GM23248 (cell line): ENCODE data around the gene RNF225. TPM values are rescaled to one million over a fixed set of nuclear protein-coding genes. Genes with fewer than 3 reads are reported as not detected.

Source experiments
- DNase-seq: peaks from one replicate; pipeline ENCODE4 v3.0.0-alpha.2; 2015
- H2AFZ ChIP-seq: fragments of 200-600 bp; sonication (generic); 2 replicates; pipeline ENCODE4 v1.6.1; 2016; ENCODE audit warnings: antibody characterized with exemption
- H3F3A ChIP-seq: fragments of 200-600 bp; sonication (generic); 2 replicates; pipeline ENCODE4 v1.6.1; 2016; ENCODE audit warnings: mild to moderate bottlenecking, antibody characterized with exemption, mixed run types; ENCODE audit not compliant: insufficient read depth
- H3K27ac ChIP-seq: fragments of 200-600 bp; sonication (generic); 2 replicates; pipeline ENCODE4 v1.5.1; 2016; ENCODE audit warnings: mild to moderate bottlenecking
- H3K27me3 ChIP-seq: fragments of 200-600 bp; sonication (generic); replicated peaks from 2 replicates; pipeline ENCODE4 v1.6.1; 2016; ENCODE audit warnings: mild to moderate bottlenecking; ENCODE audit not compliant: insufficient read depth
- H3K36me3 ChIP-seq: fragments of 200-600 bp; sonication (generic); 2 replicates; pipeline ENCODE4 v1.6.1; 2016; ENCODE audit warnings: low read depth, mild to moderate bottlenecking
- H3K4me1 ChIP-seq: fragments of 200-600 bp; sonication (generic); 2 replicates; pipeline ENCODE4 v1.6.1; 2016; ENCODE audit warnings: mild to moderate bottlenecking; ENCODE audit not compliant: insufficient read depth
- H3K4me2 ChIP-seq: fragments of 200-600 bp; sonication (generic); one replicate; pipeline ENCODE4 v1.6.1; 2016; ENCODE audit warnings: mild to moderate bottlenecking; ENCODE audit not compliant: unreplicated experiment
- H3K4me3 ChIP-seq: fragments of 200-600 bp; sonication (generic); 2 replicates; pipeline ENCODE4 v1.5.1; 2016; ENCODE audit warnings: mild to moderate bottlenecking
- H3K79me2 ChIP-seq: fragments of 200-600 bp; sonication (generic); 2 replicates; pipeline ENCODE4 v1.6.1; 2016; ENCODE audit warnings: mild to moderate bottlenecking; ENCODE audit not compliant: insufficient read depth
- H3K9ac ChIP-seq: fragments of 200-600 bp; sonication (generic); 2 replicates; pipeline ENCODE4 v1.6.1; 2016; ENCODE audit warnings: mild to moderate bottlenecking
- H3K9me2 ChIP-seq: fragments of 200-600 bp; sonication (generic); 2 replicates; pipeline ENCODE4 v1.6.1; 2016; ENCODE audit warnings: mixed run types, mild to moderate bottlenecking, moderate library complexity; ENCODE audit not compliant: insufficient read depth
- H3K9me3 ChIP-seq: fragments of 200-600 bp; sonication (generic); one replicate; pipeline ENCODE4 v1.6.1; 2017; ENCODE audit warnings: low read depth
- H4K20me1 ChIP-seq: fragments of 200-600 bp; sonication (generic); 2 replicates; pipeline ENCODE4 v1.6.0; 2016; ENCODE audit not compliant: insufficient read depth
- EZH2 ChIP-seq: fragments of 200-600 bp; sonication (generic); IDR thresholded peaks from 2 replicates; pipeline ENCODE4 v1.6.1; 2018; ENCODE audit warnings: antibody characterized with exemption, mild to moderate bottlenecking; ENCODE audit not compliant: insufficient read depth, poor library complexity, severe bottlenecking
- EZH2phosphoT487 ChIP-seq: fragments of 200-600 bp; sonication (generic); IDR thresholded peaks from 2 replicates; pipeline ENCODE4 v1.6.1; 2018; ENCODE audit warnings: antibody characterized with exemption, moderate library complexity, mild to moderate bottlenecking, low read depth; ENCODE audit not compliant: insufficient read depth
- WGBS, 2 experiments: methylation state at CpG; one replicate each; pipeline ENCODE4 v1.1.6; 2015 to 2017; ENCODE audit warnings: low lambda C conversion rate in 2 of 2, low coverage in 1 of 2; ENCODE audit errors: missing lambda C conversion rate in 2 of 2; 5-methylcytosine and 5-hydroxymethylcytosine counted together
- in situ Hi-C: fragments of 300-500 bp; cut with MboI; formaldehyde crosslinking; loops from 2 replicates; pipeline ENCODE4 v1.15.0; 2020
- polyA plus RNA-seq: library from polyadenylated mRNA; unstranded; fragments of >200 nt; fragmentation: Nextera tagmentation; extraction: Ambion mirVana; gene quantifications from 2 replicates; pipeline ENCODE4 v1.2.1, GENCODE V29; 2016
- total RNA-seq: library from RNA; depleted of rRNA; stranded (reverse); fragments of >200 nt; shearing (Covaris generic); gene quantifications from 2 replicates; pipeline ENCODE4 v1.2.3, GENCODE V29; 2014

The RNF225 gene
- total and polyA plus RNA-seq, 2 experiments from 2014 or later = not detected

- peak; percentile 34 for DNase-seq
- peaks cover 21% of the 10 kb centered on the region for H3K4me1 ChIP-seq
- H3K4me2 ChIP-seq = peak overlapping the region; percentile 92
- whole genome bisulfite sequencing, 2 experiments = 5% methylated on average over 39 of the region's 39 CpGs
- H3K9me3 ChIP-seq = no peaks in the 10 kb centered on the region
- H3K9ac ChIP-seq = peak overlapping the region; percentile 98
- H4K20me1 ChIP-seq = peaks cover 6% of the 10 kb centered on the region; the same call in 1 of the 2 replicates
- in situ Hi-C loops = no loop called here
- peak overlapping the region; percentile 92 for H3K4me3 ChIP-seq
- peaks cover 21% of the 10 kb centered on the region for H3K36me3 ChIP-seq
- no peak overlapping the region for H2AFZ ChIP-seq
- peaks cover 15% of the 10 kb centered on the region for H3F3A ChIP-seq
- TF ChIP-seq EZH2phosphoT487 (no peak), EZH2 (no peak)
- peaks cover 69% of the 10 kb centered on the region for H3K79me2 ChIP-seq
- H3K9me2 ChIP-seq = no peaks in the 10 kb centered on the region
- no peaks in the 10 kb centered on the region for H3K27me3 ChIP-seq
- H3K27ac ChIP-seq = peak overlapping the region; percentile 98
Observed at GRCh38 chr19:58387338-58388174, 7.9 kb upstream of the RNF225 start.

GRCh38 chr19:58388175-58388526 lies 7.3 kb upstream of the RNF225 start:
- no peak for TF ChIP-seq EZH2phosphoT487
- Histone ChIP-seq H3K4me3 (peak overlapping the region; percentile 92), H3K4me1 (peaks cover 21% of the 10 kb centered on the region), H3K36me3 (peaks cover 26% of the 10 kb centered on the region), H3F3A (peaks cover 21% of the 10 kb centered on the region), H3K27ac (peak overlapping the region; percentile 98; the same call in 1 of the 2 replicates), H3K9ac (peak overlapping the region; percentile 98), H3K79me2 (peaks cover 74% of the 10 kb centered on the region), H3K9me3 (no peaks in the 10 kb centered on the region), H3K27me3 (no peaks in the 10 kb centered on the region), H3K4me2 (peak overlapping the region; percentile 92), H2AFZ (no peak overlapping the region), H3K9me2 (no peaks in the 10 kb centered on the region), H4K20me1 (peaks cover 6% of the 10 kb centered on the region; the same call in 1 of the 2 replicates)
- in situ Hi-C loops = no loop called here
- 83 to 84% methylated on average over 3 of the region's 3 CpGs for WGBS, 2 experiments
- peak; percentile 24 for DNase-seq

GRCh38 chr19:58392945-58393724 lies 2.3 kb upstream of the RNF225 start:
- no peak for DNase-seq
- Histone ChIP-seq H3K27ac (no peak overlapping the region), H3K79me2 (peaks cover 48% of the 10 kb centered on the region), H3K4me2 (no peak overlapping the region), H3K36me3 (peaks cover 35% of the 10 kb centered on the region), H3K4me3 (no peak overlapping the region), H2AFZ (no peak overlapping the region), H3F3A (peaks cover 36% of the 10 kb centered on the region), H3K9me2 (no peaks in the 10 kb centered on the region), H4K20me1 (peaks cover 6% of the 10 kb centered on the region; the same call in 1 of the 2 replicates), H3K27me3 (no peaks in the 10 kb centered on the region), H3K9me3 (no peaks in the 10 kb centered on the region), H3K4me1 (peaks cover 9% of the 10 kb centered on the region; the same call in 1 of the 2 replicates), H3K9ac (no peak overlapping the region)
- TF ChIP-seq EZH2phosphoT487 (no peak), EZH2 (no peak)
- WGBS, 2 experiments = 93 to 96% methylated on average over 15 to 26 of the region's 26 CpGs
- in situ Hi-C loops = no loop called here

- Histone ChIP-seq H3K27ac (no peak overlapping the region), H3K79me2 (peaks cover 42% of the 10 kb centered on the region), H4K20me1 (peaks cover 6% of the 10 kb centered on the region; the same call in 1 of the 2 replicates), H3K36me3 (peaks cover 31% of the 10 kb centered on the region), H3K4me3 (no peak overlapping the region), H3F3A (peaks cover 36% of the 10 kb centered on the region), H2AFZ (no peak overlapping the region), H3K9ac (no peak overlapping the region), H3K4me2 (no peak overlapping the region), H3K4me1 (peaks cover 6% of the 10 kb centered on the region; the same call in 1 of the 2 replicates), H3K9me2 (no peaks in the 10 kb centered on the region), H3K9me3 (no peaks in the 10 kb centered on the region), H3K27me3 (no peaks in the 10 kb centered on the region)
- no peak for TF ChIP-seq EZH2
- no peak for TF ChIP-seq EZH2phosphoT487
- WGBS, 2 experiments = 73 to 75% methylated on average over 4 of the region's 4 CpGs
- DNase-seq = no peak
- in situ Hi-C loops = no loop called here
Observed at GRCh38 chr19:58393725-58394033, 1.8 kb upstream of the RNF225 start.
